HG02759 (cell line): ENCODE data around the gene DLX4.
A peak's percentile ranks its signal among the peaks of the same experiment; 100 is the strongest.

Source experiments
- ATAC-seq: cut with Tn5 transposase; IDR thresholded peaks from one replicate; pipeline ENCODE4 v1.9.1; 2021; ENCODE audit warnings: mild to moderate bottlenecking, moderate library complexity; ENCODE audit not compliant: unreplicated experiment

DLX4 gene

GRCh38 chr17:49969134-49969759, at the start of gene DLX4:
Gene DLX4 (plus strand): TSS chr17:49969190. CDS start chr17:49969469, 279 bp downstream.
- peak; percentile 9 for ATAC-seq

GRCh38 chr17:49920030-49920769, 48.8 kb upstream of the DLX4 start:
- ATAC-seq = no peak

GRCh38 chr17:49922095-49922494, 46.9 kb upstream of the DLX4 start:
- no peak for ATAC-seq

- ATAC-seq = no peak
Measured at GRCh38 chr17:49924116-49924515, 44.9 kb upstream of the DLX4 start.

- ATAC-seq = no peak
Measured at GRCh38 chr17:49924589-49924988, 44.4 kb upstream of the DLX4 start.

- no peak for ATAC-seq
Measured at GRCh38 chr17:49925921-49926320, 43.1 kb upstream of the DLX4 start.

GRCh38 chr17:49926886-49927285, 42.1 kb upstream of the DLX4 start:
- ATAC-seq = no peak

- no peak for ATAC-seq
Measured at GRCh38 chr17:49928126-49928800, 40.7 kb upstream of the DLX4 start.

- ATAC-seq = no peak
Measured at GRCh38 chr17:49928837-49929475, 40.0 kb upstream of the DLX4 start.

- no peak for ATAC-seq
Measured at GRCh38 chr17:49930880-49931279, 38.1 kb upstream of the DLX4 start.

- ATAC-seq = no peak
Measured at GRCh38 chr17:49931416-49932137, 37.4 kb upstream of the DLX4 start.

GRCh38 chr17:49932138-49932723, 36.8 kb upstream of the DLX4 start:
- ATAC-seq = no peak

- no peak for ATAC-seq
Measured at GRCh38 chr17:49932901-49933300, 36.1 kb upstream of the DLX4 start.

GRCh38 chr17:49935526-49936210, 33.3 kb upstream of the DLX4 start:
- ATAC-seq = no peak

GRCh38 chr17:49936386-49936785, 32.6 kb upstream of the DLX4 start:
- ATAC-seq = no peak

GRCh38 chr17:49939318-49939717, 29.7 kb upstream of the DLX4 start:
- no peak for ATAC-seq

GRCh38 chr17:49941427-49941826, 27.6 kb upstream of the DLX4 start:
- no peak for ATAC-seq

- no peak for ATAC-seq
Measured at GRCh38 chr17:49942947-49943346, 26.0 kb upstream of the DLX4 start.

- ATAC-seq = no peak
Measured at GRCh38 chr17:49944273-49944870, 24.6 kb upstream of the DLX4 start.

- ATAC-seq = no peak
Measured at GRCh38 chr17:49946208-49946607, 22.8 kb upstream of the DLX4 start.
